C4-2B (cell line): ENCODE data around the gene FGF19.

Source experiments
- CTCF ChIP-seq: fragments of 450-650 bp; conservative IDR thresholded peaks from 2 replicates; pipeline ENCODE4 v1.5.1; 2017; ENCODE audit warnings: mild to moderate bottlenecking
- ZFX ChIP-seq: fragments of 450-650 bp; IDR thresholded peaks from 2 replicates; pipeline ENCODE4 v1.6.1; 2017

- TF ChIP-seq CTCF (no peak), ZFX (no peak)
Measured at GRCh38 chr11:69648679-69649575, 54.9 kb downstream of the FGF19 start.
